GM18505 (cell line): ENCODE results near the gene PSMD4.

ENCODE experiments used
- ATAC-seq: cut with Tn5 transposase; IDR thresholded peaks from one replicate; pipeline ENCODE4 v1.9.1; 2021; ENCODE audit not compliant: unreplicated experiment
- POLR2A ChIP-seq: IDR thresholded peaks from 4 replicates; pipeline ENCODE4 v1.6.1; 2011; ENCODE audit warnings: borderline replicate concordance; ENCODE audit not compliant: insufficient read depth, insufficient read length; ENCODE audit errors: extremely low read depth

Gene PSMD4

DNA sequence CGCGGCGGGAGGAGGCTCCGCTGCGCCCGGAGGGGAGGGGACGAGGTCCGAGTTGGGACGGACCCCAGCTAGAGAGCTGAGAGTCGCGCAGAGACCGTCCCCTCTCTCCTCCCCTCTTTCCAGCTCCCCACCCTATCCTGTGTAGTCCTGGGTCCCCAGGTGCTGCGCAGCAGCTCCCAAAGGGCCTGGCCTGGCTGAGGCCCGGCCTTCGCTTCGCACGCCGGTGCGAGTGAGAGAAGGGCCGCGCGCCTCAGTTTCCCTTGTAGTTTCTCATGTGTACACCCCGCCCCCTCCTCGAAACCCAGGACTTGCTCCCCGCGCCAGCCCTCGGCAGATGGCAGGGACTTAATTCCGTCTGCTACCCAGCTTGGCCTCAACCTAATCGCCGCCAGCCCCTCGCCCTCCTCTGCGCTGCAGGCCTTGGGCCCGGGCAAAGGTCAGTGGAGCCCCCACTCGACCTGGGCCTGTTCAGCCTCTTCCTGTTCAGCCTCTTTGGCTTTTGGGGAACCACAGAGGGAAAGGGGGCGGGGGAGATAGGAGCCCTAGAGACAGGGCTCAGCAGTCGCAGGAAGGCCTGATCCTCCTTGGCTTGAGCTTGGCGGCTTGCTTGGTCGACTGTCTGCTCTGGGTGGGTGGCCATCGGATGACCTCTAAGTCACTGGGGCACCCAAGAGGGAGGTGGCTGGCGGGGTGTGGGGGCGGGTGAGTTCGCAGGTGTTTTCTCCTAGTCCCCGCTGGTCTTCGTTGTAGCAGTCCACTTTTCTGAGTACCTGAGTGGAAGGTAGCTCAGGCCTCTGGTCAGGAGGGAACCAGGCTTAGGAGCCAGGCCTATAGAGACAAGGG lies 28.6 kb downstream of the PSMD4 start:
- peak; percentile 26 for TF ChIP-seq POLR2A
- ATAC-seq = peak; percentile 2

DNA sequence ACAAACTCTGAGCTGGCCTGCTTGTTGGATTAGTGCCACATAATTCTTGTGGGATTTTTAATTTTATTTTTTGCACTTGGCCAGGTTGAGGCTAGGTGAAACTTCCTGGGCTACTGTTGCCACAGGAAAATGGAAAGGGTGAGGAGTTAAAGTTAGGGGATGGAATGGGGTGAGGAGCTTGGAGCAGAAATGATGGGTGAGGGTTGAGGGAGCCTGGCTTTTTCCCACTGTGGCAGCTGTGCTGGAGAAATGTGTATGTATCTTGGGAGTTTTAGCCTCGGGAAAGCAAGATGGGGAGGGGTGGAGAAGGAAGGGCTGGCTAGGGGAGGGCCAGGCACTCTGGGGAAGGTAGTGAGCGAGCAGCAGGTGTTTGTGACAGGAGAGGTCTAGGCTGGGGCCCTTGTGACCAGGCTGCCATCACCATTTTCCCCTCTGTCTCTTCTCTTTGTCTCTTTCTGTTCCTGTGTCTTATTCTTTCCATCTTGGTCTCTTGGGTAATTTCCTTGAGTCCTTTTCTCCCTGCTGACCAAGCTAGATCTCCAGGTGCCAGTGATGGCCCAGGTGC lies 29.6 kb downstream of the PSMD4 start:
- TF ChIP-seq POLR2A = no peak
- no peak for ATAC-seq

DNA sequence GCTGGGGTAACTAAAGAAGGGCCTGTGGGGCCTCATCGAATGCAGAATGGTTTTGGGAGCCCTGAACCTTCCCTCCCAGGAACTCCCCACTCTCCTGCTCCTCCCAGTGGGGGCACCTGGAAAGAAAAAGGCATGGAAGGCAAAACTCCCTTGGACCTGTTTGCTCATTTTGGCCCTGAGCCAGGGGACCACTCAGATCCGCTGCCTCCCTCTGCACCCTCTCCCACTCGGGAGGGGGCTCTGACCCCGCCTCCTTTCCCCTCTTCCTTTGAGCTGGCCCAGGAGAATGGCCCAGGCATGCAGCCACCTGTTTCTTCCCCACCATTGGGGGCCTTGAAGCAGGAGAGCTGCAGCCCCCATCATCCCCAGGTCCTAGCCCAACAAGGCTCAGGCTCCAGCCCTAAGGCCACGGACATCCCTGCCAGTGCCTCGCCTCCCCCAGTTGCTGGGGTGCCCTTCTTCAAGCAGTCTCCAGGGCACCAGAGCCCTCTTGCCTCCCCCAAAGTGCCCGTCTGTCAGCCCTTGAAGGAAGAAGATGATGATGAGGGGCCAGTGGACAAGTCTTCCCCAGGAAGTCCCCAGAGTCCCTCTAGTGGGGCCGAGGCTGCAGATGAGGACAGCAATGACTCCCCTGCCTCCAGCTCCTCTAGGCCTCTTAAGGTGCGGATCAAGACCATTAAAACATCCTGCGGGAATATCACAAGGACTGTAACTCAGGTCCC lies 32.2 kb downstream of the PSMD4 start:
- TF ChIP-seq POLR2A = no peak
- no peak for ATAC-seq

DNA sequence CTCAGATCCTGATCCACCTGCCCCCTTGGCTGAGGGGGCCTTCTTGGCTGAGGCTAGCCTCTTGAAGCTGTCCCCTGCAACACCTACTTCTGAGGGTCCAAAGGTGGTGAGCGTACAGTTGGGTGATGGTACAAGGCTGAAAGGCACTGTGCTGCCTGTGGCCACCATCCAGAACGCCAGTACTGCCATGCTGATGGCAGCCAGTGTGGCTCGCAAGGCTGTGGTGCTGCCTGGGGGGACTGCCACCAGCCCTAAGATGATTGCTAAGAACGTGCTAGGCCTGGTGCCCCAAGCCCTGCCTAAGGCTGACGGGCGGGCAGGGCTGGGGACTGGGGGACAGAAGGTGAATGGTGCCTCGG lies 32.8 kb downstream of the PSMD4 start:
- ATAC-seq = no peak
- TF ChIP-seq POLR2A = peak; percentile 16

DNA sequence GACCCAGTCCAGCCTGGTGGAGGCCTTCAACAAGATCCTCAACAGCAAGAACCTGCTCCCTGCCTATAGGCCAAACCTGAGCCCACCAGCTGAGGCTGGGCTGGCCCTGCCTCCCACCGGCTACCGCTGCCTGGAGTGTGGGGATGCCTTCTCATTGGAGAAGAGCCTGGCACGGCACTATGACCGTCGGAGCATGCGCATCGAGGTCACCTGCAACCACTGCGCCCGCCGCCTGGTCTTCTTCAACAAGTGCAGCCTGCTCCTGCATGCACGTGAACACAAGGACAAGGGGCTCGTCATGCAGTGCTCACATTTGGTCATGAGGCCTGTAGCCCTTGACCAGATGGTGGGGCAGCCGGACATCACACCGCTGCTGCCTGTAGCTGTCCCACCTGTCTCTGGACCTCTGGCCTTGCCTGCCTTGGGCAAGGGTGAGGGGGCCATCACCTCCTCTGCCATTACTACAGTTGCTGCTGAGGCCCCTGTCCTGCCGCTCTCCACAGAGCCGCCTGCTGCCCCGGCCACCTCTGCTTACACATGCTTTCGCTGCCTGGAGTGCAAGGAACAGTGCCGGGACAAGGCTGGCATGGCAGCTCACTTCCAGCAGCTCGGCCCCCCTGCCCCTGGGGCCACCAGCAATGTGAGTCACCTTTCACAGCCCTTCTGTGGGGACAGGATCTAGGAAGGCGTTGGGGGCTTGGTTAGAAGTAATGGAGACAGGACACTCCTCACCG lies 33.4 kb downstream of the PSMD4 start:
- TF ChIP-seq POLR2A = peak; percentile 29
- no peak for ATAC-seq

DNA sequence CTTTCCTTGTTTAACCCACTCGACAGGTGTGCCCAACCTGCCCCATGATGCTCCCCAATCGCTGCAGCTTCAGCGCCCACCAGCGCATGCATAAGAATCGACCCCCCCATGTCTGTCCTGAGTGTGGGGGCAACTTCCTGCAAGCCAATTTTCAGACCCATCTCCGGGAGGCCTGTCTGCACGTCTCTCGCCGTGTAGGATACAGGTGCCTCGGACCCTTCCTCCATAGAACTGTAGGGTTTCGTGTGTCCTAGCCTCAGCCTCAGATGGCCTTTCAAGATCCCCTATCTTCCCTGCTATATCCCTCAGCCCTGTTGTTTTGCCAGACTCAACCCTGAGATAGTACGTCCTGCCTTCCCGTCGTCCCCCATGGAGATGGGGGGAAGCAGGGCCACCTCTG lies 34.0 kb downstream of the PSMD4 start:
- no peak for TF ChIP-seq POLR2A
- no peak for ATAC-seq

DNA sequence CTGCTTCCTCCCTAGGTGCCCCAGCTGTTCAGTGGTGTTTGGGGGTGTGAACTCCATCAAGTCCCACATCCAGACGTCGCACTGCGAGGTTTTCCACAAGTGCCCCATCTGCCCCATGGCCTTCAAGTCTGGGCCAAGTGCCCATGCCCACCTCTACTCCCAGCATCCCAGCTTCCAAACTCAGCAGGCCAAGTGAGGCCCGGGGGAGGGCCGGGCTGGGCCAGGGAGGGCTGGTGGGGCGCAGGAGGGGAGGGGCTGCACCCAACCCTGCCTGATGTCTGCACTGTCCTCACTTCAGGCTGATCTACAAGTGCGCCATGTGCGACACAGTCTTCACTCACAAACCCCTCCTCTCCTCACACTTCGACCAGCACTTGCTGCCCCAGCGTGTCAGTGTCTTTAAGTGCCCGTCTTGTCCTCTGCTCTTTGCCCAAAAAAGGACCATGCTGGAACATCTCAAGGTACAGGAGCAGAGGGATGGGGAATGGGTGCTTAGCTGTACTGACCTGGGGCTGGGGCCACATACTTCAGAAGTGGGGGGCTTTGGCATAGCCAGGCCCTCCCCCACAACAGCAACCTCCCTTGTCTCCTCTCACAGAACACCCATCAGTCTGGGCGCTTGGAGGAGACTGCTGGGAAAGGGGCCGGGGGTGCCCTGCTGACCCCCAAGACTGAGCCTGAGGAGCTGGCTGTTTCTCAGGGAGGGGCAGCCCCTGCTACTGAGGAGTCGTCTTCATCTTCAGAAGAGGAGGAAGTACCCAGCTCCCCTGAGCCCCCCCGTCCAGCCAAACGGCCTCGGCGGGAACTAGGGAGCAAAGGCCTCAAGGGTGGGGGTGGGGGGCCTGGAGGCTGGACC lies 34.8 kb downstream of the PSMD4 start:
- no peak for TF ChIP-seq POLR2A
- ATAC-seq = no peak

DNA sequence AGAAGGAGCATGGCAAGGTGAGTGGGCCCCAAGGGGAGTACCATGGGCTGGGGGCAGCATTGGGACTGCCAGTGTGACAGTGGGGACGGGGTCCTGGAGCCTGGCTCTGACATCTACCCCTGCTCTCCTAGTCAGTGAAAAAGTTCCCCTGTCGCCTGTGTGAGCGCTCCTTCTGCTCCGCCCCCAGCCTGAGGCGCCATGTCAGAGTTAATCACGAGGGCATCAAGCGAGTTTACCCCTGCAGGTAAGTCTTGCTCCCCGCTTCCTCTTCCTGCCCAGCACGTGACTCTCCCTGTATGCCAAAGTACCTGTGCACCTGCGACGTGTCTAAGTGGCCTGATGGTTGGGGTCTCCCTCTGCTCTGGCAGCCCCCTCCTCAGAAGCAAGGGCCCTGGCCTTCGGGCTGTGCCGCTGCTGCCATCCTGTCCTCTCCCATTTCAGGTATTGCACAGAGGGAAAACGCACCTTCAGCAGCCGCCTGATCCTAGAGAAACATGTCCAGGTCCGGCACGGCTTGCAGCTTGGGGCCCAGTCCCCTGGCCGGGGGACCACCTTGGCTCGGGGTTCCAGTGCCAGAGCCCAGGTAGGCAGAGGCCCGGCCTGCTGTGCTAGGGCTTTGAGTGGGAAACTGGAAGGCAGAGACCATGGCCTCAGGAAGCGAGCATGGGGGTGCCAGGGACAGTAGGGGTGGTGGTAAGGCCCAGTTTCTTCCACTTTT lies 35.6 kb downstream of the PSMD4 start:
- ATAC-seq = no peak
- TF ChIP-seq POLR2A = no peak

DNA sequence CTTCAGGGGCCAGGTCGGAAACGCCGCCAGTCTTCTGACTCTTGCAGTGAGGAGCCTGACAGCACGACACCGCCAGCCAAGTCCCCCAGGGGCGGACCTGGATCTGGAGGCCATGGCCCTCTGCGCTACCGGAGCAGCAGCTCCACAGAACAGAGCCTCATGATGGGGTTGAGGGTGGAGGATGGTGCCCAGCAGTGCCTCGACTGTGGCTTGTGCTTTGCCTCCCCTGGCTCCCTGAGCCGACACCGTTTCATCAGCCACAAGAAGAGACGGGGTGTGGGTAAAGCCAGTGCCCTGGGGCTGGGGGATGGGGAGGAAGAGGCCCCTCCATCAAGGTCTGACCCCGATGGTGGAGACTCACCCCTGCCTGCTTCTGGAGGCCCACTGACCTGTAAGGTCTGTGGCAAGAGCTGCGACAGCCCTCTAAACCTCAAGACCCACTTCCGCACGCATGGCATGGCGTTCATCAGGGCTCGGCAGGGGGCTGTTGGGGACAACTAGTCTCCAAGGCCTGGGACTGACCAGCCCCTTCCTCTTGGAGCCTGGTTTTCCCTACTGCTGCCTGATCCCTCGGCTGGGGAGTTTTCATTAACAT lies 36.3 kb downstream of the PSMD4 start:
- ATAC-seq = no peak

DNA sequence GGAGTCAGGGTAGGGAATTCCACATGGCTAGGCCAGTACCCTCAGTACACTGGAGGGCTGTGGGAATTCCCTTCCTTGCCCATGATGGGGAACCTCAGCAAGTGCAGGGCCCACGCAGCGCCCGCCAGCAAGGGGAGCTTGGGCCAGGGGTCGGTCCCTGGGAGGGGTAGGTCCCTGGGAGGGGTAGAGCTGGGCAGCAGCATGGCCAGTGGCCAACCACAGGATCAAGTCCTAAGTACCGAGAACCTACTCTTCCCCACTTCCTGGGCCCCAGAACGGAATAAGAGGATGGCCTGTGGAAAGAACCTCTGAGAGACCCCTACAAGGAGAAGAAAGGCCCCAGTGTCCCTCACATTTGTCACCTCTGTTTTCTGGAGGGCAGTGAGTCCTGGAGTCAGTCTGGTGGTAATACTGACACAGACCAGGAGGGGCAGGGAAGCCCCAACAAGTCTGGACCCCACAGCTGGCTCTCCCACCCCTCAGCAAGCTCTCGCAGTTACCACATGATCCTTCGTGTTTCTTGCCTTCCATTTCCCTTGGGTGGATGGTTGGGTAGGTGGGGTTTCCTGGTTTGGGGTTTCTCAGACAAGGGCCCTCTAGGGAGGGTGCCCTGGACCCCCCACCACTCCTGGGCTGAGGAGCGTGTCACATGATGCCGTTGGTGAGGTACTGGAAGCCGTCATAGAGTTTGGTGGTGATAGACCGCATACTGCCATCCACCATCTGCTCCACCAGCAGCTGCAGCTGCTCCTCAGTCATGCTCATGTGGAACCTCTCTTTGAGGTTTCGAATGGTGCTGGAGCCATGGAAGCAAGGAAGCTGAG lies 37.9 kb downstream of the PSMD4 start:
- ATAC-seq = no peak
- peak; percentile 36 for TF ChIP-seq POLR2A

More for the DNA sequence above, 36.3 kb downstream of the PSMD4 start:
- TF ChIP-seq POLR2A = no peak

DNA sequence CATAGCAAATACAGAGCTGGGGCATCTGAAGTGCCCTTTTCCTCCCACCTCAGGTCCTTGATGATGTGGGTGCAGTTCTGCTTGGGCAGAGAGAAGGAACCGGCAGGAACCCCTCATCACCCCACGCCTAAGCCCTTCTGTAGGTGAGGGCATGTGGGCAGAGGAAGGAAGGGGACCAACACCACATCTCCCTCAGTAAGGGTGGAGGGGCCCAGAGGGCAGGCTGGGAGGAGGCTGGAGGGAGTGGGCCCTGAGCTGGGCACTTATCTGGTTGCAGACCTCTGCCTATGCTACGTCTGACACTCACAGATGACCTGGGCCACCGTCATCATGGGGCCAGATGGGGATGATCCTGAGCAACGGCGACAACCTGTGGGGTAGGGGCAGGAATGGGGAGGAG lies 38.6 kb downstream of the PSMD4 start:
- no peak for TF ChIP-seq POLR2A
- ATAC-seq = no peak
